Panc1 (cell line): ENCODE results near the gene SDF2L1. TPM values are rescaled to one million over a fixed set of nuclear protein-coding genes. Genes with fewer than 3 reads are reported as not detected.

Source experiments
- ATAC-seq: fragments of 200-7000 bp; cut with Tn5 transposase; 2 replicates; pipeline ENCODE4 v1.9.1; 2020; ENCODE audit warnings: mild to moderate bottlenecking, moderate library complexity
- BruUV-seq: library from RNA; stranded (reverse); fragments of 400-500 nt; replicated peaks from 2 replicates; lab custom pipeline; 2021; lab: Mats Ljungman, UMichigan
- CTCF ChIA-PET: fragments of 300-600 bp; sonication (Branson Sonifier 250); formaldehyde crosslinking; loops from one replicate; lab custom pipeline; 2022; ENCODE audit warnings: antibody characterized with exemption; lab: Charles Lee
- POLR2A ChIA-PET: fragments of 300-600 bp; sonication (Branson Sonifier 250); formaldehyde crosslinking; loops from one replicate; lab custom pipeline; 2022; ENCODE audit warnings: antibody characterized with exemption; lab: Charles Lee
- DNase-seq: peaks from one replicate; pipeline ENCODE4 v3.0.0-alpha.2; 2010; ENCODE audit warnings: low read depth, low spot score
- H3K27ac ChIP-seq: 2 replicates; pipeline ENCODE4 v1.5.1; 2011; ENCODE audit warnings: mild to moderate bottlenecking, low read length, inconsistent platforms
- H3K27me3 ChIP-seq: fragments of 200-500 bp; sonication (Bioruptor generic); 2 replicates; pipeline ENCODE4 v1.6.0; 2014; ENCODE audit warnings: low read length, inconsistent platforms; ENCODE audit not compliant: control insufficient read depth, insufficient read depth
- H3K36me3 ChIP-seq: fragments of 200-500 bp; sonication (Bioruptor generic); 2 replicates; pipeline ENCODE4 v1.5.1; 2014; ENCODE audit warnings: inconsistent platforms, mild to moderate bottlenecking, low read length, moderate library complexity; ENCODE audit not compliant: control insufficient read depth, insufficient read depth
- H3K4me1 ChIP-seq: 2 replicates; pipeline ENCODE4 v1.5.1; 2011; ENCODE audit warnings: inconsistent platforms, mild to moderate bottlenecking, low read length, moderate library complexity; ENCODE audit not compliant: control insufficient read depth, insufficient read depth
- H3K4me3 ChIP-seq, 2 experiments: 2 replicates each; pipeline ENCODE4 v1.5.1; 2011 to 2012; ENCODE audit warnings: low read depth in 2 of 2, low read length in 2 of 2, mild to moderate bottlenecking in 2 of 2, inconsistent platforms in 1 of 2, moderate library complexity in 1 of 2
- H3K9me3 ChIP-seq: fragments of 200-500 bp; sonication (Bioruptor generic); 2 replicates; pipeline ENCODE4 v1.5.1; 2014; ENCODE audit warnings: low read depth, mild to moderate bottlenecking, inconsistent platforms, low read length, moderate library complexity; ENCODE audit not compliant: control insufficient read depth, insufficient read depth
- POLR2AphosphoS5 ChIP-seq: IDR thresholded peaks from 2 replicates; pipeline ENCODE4 v1.6.1; 2012; ENCODE audit warnings: mild to moderate bottlenecking, low read depth, low read length, moderate library complexity
- SIN3A ChIP-seq: IDR thresholded peaks from 2 replicates; pipeline ENCODE4 v1.6.1; 2012; ENCODE audit warnings: low read depth, mild to moderate bottlenecking, low read length, moderate library complexity, borderline replicate concordance; ENCODE audit not compliant: insufficient read depth
- TCF7L2 ChIP-seq: IDR thresholded peaks from 2 replicates; pipeline ENCODE4 v1.6.1; 2011; ENCODE audit warnings: mild to moderate bottlenecking, low read depth, low read length, inconsistent platforms
- in situ Hi-C: cut with HindIII; loops from 2 replicates; pipeline ENCODE4 v1.10.0; 2016; ENCODE audit warnings: low sequenced_read_pairs, low pct_unique_long_range_greater_than_20kb
- intact Hi-C: fragments of 100-400 bp; cut with micrococcal nuclease; formaldehyde crosslinking; loops from one replicate; pipeline ENCODE4 v1.10.0; 2022; ENCODE audit not compliant: unreplicated experiment
- total RNA-seq: library from RNA; stranded (reverse); gene quantifications from one replicate; pipeline ENCODE4 v1.2.1, GENCODE V29; 2021; ENCODE audit not compliant: unreplicated experiment
- TF ChIP-seq, protein P1 (sequence below), 2 experiments: IDR thresholded peaks; 2 replicates each; pipeline ENCODE4 v1.6.1; 2011 to 2012; ENCODE audit warnings: low read depth in 2 of 2, control low read depth in 1 of 2, low read length in 1 of 2, mild to moderate bottlenecking in 1 of 2, moderate library complexity in 1 of 2; ENCODE audit not compliant: insufficient read depth in 1 of 2
- TF ChIP-seq, protein P2 (sequence below): fragments of 450-650 bp; IDR thresholded peaks from 2 replicates; pipeline ENCODE4 v1.5.1; 2017; ENCODE audit warnings: mild to moderate bottlenecking

Gene SDF2L1
- total RNA-seq, 1 experiment from 2014 or later, result 66.0 TPM

DNA sequence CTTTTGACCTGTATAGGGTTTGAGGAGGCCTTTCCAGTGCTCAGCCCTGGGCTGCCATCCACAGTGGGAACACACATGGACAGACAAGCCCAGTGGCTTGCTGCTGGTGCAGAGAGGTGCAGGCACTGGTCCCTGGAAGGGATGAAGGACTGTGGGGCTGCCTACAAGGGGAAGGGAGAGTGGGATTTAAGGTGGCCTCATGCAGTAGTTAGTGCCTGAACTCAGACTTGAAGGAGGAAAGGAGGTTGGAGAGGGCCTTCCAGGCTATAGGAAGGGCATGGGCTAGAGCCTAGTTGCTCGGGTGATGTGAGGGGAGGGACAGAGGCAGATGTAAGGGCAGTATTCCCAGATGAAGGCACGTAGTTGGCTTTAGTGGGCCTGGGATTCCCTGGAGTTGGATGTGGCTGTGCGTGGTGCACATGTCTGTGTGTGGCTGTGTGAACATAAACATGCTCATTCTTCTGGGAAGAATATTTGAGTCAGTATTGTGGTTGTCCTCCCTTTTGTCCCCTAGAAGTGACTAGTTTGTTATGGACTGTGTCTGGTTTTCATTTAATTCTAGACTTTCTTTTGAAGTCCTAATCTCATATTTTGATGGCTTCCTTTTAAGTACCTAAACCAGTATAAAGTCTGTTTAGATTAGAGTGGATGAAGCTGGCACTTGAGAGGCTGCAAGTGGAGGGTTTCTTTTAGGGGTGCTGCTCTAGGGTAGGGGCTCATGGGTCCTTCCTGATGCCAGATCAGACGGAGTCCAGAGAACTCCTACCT is 30.7 kb upstream of the SDF2L1 start:
- ATAC-seq (no peak), DNase-seq (no peak)
- H3K27ac ChIP-seq, result no peak overlapping the region
- no TSS peak for BruUV-seq
- H3K4me1 ChIP-seq, result no peaks in the 10 kb centered on the region; the same call in 1 of the 2 replicates
- no peaks in the 10 kb centered on the region for H3K9me3 ChIP-seq
- ChIA-PET POLR2A (no interaction called here), CTCF (no interaction called here)
- H3K4me3 ChIP-seq, result no peak overlapping the region
- intact Hi-C loops, result no loop called here
- H3K36me3 ChIP-seq, result no peaks in the 10 kb centered on the region
- TF ChIP-seq TCF7L2 (no peak), POLR2AphosphoS5 (no peak), SIN3A (no peak)
- TF ChIP-seq, protein P1, sequence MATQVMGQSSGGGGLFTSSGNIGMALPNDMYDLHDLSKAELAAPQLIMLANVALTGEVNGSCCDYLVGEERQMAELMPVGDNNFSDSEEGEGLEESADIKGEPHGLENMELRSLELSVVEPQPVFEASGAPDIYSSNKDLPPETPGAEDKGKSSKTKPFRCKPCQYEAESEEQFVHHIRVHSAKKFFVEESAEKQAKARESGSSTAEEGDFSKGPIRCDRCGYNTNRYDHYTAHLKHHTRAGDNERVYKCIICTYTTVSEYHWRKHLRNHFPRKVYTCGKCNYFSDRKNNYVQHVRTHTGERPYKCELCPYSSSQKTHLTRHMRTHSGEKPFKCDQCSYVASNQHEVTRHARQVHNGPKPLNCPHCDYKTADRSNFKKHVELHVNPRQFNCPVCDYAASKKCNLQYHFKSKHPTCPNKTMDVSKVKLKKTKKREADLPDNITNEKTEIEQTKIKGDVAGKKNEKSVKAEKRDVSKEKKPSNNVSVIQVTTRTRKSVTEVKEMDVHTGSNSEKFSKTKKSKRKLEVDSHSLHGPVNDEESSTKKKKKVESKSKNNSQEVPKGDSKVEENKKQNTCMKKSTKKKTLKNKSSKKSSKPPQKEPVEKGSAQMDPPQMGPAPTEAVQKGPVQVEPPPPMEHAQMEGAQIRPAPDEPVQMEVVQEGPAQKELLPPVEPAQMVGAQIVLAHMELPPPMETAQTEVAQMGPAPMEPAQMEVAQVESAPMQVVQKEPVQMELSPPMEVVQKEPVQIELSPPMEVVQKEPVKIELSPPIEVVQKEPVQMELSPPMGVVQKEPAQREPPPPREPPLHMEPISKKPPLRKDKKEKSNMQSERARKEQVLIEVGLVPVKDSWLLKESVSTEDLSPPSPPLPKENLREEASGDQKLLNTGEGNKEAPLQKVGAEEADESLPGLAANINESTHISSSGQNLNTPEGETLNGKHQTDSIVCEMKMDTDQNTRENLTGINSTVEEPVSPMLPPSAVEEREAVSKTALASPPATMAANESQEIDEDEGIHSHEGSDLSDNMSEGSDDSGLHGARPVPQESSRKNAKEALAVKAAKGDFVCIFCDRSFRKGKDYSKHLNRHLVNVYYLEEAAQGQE (IDR thresholded peaks at IDR 0.05; ENCODE audit: insufficient read depth in 1 of 2, low read depth in 2 of 2, low read length in 1 of 2), result no peak
- TF ChIP-seq, protein P2, sequence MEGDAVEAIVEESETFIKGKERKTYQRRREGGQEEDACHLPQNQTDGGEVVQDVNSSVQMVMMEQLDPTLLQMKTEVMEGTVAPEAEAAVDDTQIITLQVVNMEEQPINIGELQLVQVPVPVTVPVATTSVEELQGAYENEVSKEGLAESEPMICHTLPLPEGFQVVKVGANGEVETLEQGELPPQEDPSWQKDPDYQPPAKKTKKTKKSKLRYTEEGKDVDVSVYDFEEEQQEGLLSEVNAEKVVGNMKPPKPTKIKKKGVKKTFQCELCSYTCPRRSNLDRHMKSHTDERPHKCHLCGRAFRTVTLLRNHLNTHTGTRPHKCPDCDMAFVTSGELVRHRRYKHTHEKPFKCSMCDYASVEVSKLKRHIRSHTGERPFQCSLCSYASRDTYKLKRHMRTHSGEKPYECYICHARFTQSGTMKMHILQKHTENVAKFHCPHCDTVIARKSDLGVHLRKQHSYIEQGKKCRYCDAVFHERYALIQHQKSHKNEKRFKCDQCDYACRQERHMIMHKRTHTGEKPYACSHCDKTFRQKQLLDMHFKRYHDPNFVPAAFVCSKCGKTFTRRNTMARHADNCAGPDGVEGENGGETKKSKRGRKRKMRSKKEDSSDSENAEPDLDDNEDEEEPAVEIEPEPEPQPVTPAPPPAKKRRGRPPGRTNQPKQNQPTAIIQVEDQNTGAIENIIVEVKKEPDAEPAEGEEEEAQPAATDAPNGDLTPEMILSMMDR, result no peak
- in situ Hi-C loops, result no loop called here
- H3K27me3 ChIP-seq, result no peaks in the 10 kb centered on the region

DNA sequence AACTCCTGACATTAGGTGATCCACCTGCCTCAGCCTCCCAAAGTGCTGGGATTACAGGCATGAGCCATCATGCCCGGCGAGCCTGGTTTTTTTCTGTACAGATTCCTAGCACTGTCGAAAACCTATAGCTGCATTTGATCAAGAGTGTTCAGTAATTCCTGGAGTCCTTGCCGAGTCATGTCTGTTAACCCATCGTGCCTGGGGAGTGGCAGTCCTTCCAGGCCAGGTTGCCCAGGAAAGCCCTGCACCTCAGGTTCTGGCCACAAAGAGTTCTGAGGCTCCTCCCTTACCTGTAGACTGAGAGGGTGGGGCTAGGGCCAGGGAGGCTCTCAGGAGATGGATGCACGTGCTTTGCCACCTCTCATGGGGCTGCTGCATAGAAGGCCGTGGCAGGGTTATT is 29.2 kb upstream of the SDF2L1 start:
- CTCF ChIA-PET, result interaction anchor here (0.9 kb wide), 1 partner anchor 33 kb away, joined by 3 read pairs; no protein-coding TSS in a partner anchor
- H3K27me3 ChIP-seq, result no peaks in the 10 kb centered on the region
- BruUV-seq, result no TSS peak
- intact Hi-C loops, result no loop called here
- no peaks in the 10 kb centered on the region for H3K9me3 ChIP-seq
- in situ Hi-C loops, result no loop called here
- TF ChIP-seq SIN3A (no peak), POLR2AphosphoS5 (no peak), TCF7L2 (no peak)
- TF ChIP-seq, protein P1 (IDR thresholded peaks at IDR 0.05; ENCODE audit: insufficient read depth in 1 of 2, low read depth in 2 of 2, low read length in 1 of 2), result no peak
- TF ChIP-seq, protein P2, result no peak
- H3K4me3 ChIP-seq, result no peak overlapping the region
- ATAC-seq (no peak), DNase-seq (no peak)
- no peak overlapping the region for H3K27ac ChIP-seq
- H3K36me3 ChIP-seq, result no peaks in the 10 kb centered on the region
- no peaks in the 10 kb centered on the region; the same call in 1 of the 2 replicates for H3K4me1 ChIP-seq
- POLR2A ChIA-PET, result no interaction called here
